ENCODE results near the gene CNGA4.
"Not testable (repeated sequence)": the region's sequence is repeated elsewhere in the genome, so short reads cannot be mapped to it uniquely, and the experiment has no call there.

The CNGA4 gene

DNA sequence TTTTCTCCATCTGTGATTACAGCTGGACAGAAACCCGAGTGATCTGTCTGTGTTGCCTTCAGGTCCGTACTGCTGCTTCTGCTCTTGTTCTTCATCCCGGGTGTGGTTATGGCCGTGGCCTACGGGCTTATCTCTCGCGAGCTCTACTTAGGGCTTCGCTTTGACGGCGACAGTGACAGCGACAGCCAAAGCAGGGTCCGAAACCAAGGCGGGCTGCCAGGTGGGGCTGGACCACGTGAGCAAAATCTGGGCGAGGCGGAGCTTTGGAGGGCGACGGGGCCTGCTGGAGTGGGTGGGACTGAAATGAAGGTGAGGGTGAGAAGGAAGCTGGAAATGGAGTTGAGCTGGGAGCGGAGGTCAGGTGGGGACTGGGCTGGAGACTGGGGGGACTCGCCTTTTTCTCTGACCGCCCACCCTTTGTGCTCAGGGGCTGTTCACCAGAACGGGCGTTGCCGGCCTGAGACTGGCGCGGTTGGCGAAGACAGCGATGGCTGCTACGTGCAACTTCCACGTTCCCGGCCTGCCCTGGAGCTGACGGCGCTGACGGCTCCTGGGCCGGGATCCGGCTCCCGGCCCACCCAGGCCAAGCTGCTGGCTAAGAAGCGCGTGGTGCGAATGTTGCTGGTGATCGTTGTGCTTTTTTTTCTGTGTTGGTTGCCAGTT lies 31.8 kb downstream of the CNGA4 start:
- H3K4me2 ChIP-seq (ENCODE audit: low read depth, low read length, poor library complexity, severe bottlenecking): no peak overlapping the region
- no peaks in the 10 kb centered on the region for H3K4me1 ChIP-seq (ENCODE audit: insufficient read depth, low read length, poor library complexity, severe bottlenecking)
- H3K79me2 ChIP-seq (ENCODE audit: insufficient read depth, low read length): no peaks in the 10 kb centered on the region
- no peaks in the 10 kb centered on the region for H3K27me3 ChIP-seq (ENCODE audit: insufficient read depth, low read length, poor library complexity, severe bottlenecking)
- no peak overlapping the region for H3K4me3 ChIP-seq (ENCODE audit: low read length, poor library complexity, severe bottlenecking)
- no peaks in the 10 kb centered on the region for H3K36me3 ChIP-seq (ENCODE audit: insufficient read depth, low read length)
- H4K20me1 ChIP-seq (ENCODE audit: insufficient read depth, low read length, poor library complexity, severe bottlenecking): no peaks in the 10 kb centered on the region
- no peaks in the 10 kb centered on the region for H3F3A ChIP-seq (ENCODE audit: low read depth)
- no peak overlapping the region for H2AFZ ChIP-seq (ENCODE audit: low read length)
- no peak overlapping the region for H3K9ac ChIP-seq (ENCODE audit: low read depth, low read length, poor library complexity, severe bottlenecking)
- H3K9me3 ChIP-seq (ENCODE audit: insufficient read depth, low read depth, low read length): no peaks in the 10 kb centered on the region
- no peak for TF ChIP-seq EZH2phosphoT487 (IDR thresholded peaks at IDR 0.05; ENCODE audit: borderline replicate concordance)
- TF ChIP-seq, protein P1, sequence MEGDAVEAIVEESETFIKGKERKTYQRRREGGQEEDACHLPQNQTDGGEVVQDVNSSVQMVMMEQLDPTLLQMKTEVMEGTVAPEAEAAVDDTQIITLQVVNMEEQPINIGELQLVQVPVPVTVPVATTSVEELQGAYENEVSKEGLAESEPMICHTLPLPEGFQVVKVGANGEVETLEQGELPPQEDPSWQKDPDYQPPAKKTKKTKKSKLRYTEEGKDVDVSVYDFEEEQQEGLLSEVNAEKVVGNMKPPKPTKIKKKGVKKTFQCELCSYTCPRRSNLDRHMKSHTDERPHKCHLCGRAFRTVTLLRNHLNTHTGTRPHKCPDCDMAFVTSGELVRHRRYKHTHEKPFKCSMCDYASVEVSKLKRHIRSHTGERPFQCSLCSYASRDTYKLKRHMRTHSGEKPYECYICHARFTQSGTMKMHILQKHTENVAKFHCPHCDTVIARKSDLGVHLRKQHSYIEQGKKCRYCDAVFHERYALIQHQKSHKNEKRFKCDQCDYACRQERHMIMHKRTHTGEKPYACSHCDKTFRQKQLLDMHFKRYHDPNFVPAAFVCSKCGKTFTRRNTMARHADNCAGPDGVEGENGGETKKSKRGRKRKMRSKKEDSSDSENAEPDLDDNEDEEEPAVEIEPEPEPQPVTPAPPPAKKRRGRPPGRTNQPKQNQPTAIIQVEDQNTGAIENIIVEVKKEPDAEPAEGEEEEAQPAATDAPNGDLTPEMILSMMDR (conservative IDR thresholded peaks at IDR 0.05; ENCODE audit: low read length): no peak
- no peaks in the 10 kb centered on the region for H3K9me2 ChIP-seq (replicated peaks; ENCODE audit: low read depth, low read length)

DNA sequence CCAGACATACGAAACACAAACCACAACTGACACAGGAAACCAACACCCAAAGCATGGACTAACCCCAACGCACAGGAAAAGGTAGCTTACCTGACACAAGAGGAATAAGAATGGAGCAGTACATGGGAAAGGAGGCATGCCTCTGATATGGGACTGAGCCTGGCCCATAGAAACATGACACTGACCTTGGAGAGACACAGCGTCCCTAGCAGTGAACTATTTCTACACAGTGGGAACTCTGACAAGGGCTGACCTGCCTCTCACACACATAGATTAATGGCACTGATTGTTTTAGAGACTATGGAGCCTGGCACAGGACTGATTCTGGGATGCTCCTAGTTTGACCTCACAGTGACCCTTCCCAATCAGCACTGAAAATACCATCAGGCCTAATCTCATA lies 32.7 kb downstream of the CNGA4 start:
- Histone ChIP-seq H3K4me1 (ENCODE audit: insufficient read depth, low read length, poor library complexity, severe bottlenecking) (no peaks in the 10 kb centered on the region), H3K36me3 (ENCODE audit: insufficient read depth, low read length) (no peaks in the 10 kb centered on the region), H3K9me3 (ENCODE audit: insufficient read depth, low read depth, low read length) (no peaks in the 10 kb centered on the region), H3K9me2 (replicated peaks; ENCODE audit: low read depth, low read length) (no peaks in the 10 kb centered on the region), H3K9ac (ENCODE audit: low read depth, low read length, poor library complexity, severe bottlenecking) (no peak overlapping the region), H3F3A (ENCODE audit: low read depth) (no peaks in the 10 kb centered on the region), H4K20me1 (ENCODE audit: insufficient read depth, low read length, poor library complexity, severe bottlenecking) (no peaks in the 10 kb centered on the region), H3K4me3 (ENCODE audit: low read length, poor library complexity, severe bottlenecking) (no peak overlapping the region), H3K79me2 (ENCODE audit: insufficient read depth, low read length) (no peaks in the 10 kb centered on the region), H2AFZ (ENCODE audit: low read length) (no peak overlapping the region), H3K4me2 (ENCODE audit: low read depth, low read length, poor library complexity, severe bottlenecking) (no peak overlapping the region), H3K27me3 (ENCODE audit: insufficient read depth, low read length, poor library complexity, severe bottlenecking) (no peaks in the 10 kb centered on the region)
- TF ChIP-seq, protein P1 (conservative IDR thresholded peaks at IDR 0.05; ENCODE audit: low read length): no peak
- TF ChIP-seq EZH2phosphoT487 (IDR thresholded peaks at IDR 0.05; ENCODE audit: borderline replicate concordance): no peak

DNA sequence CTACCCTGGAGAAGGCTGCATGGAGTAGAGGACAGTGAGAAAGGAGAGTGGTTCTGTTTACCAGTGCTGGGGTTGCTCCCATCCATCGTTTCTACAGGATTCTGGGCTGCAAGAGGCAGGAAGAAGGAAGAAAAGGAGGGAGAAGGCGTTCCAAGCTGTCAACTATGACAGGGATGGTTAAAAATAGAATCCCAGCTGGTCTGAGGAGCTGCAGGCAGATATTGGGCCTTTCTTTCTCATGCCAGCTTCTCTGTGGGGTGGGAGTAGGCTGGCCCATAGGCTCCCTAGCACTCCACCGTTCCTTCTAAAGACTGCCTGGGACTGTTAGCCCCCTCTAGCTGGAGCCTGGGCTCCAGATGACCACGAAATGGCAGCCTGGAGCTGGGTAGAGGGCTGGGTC lies 34.3 kb downstream of the CNGA4 start:
- Histone ChIP-seq H3K9me3 (ENCODE audit: insufficient read depth, low read depth, low read length) (no peaks in the 10 kb centered on the region), H2AFZ (ENCODE audit: low read length) (peak overlapping the region; percentile 45; the same call in 1 of the 2 replicates), H3F3A (ENCODE audit: low read depth) (no peaks in the 10 kb centered on the region), H3K9ac (ENCODE audit: low read depth, low read length, poor library complexity, severe bottlenecking) (no peak overlapping the region), H3K36me3 (ENCODE audit: insufficient read depth, low read length) (no peaks in the 10 kb centered on the region), H3K27me3 (ENCODE audit: insufficient read depth, low read length, poor library complexity, severe bottlenecking) (no peaks in the 10 kb centered on the region), H3K4me1 (ENCODE audit: insufficient read depth, low read length, poor library complexity, severe bottlenecking) (no peaks in the 10 kb centered on the region), H3K4me2 (ENCODE audit: low read depth, low read length, poor library complexity, severe bottlenecking) (no peak overlapping the region), H3K4me3 (ENCODE audit: low read length, poor library complexity, severe bottlenecking) (no peak overlapping the region), H3K79me2 (ENCODE audit: insufficient read depth, low read length) (no peaks in the 10 kb centered on the region), H3K9me2 (replicated peaks; ENCODE audit: low read depth, low read length) (no peaks in the 10 kb centered on the region), H4K20me1 (ENCODE audit: insufficient read depth, low read length, poor library complexity, severe bottlenecking) (no peaks in the 10 kb centered on the region)
- no peak for TF ChIP-seq EZH2phosphoT487 (IDR thresholded peaks at IDR 0.05; ENCODE audit: borderline replicate concordance)
- TF ChIP-seq, protein P1 (conservative IDR thresholded peaks at IDR 0.05; ENCODE audit: low read length): no peak

DNA sequence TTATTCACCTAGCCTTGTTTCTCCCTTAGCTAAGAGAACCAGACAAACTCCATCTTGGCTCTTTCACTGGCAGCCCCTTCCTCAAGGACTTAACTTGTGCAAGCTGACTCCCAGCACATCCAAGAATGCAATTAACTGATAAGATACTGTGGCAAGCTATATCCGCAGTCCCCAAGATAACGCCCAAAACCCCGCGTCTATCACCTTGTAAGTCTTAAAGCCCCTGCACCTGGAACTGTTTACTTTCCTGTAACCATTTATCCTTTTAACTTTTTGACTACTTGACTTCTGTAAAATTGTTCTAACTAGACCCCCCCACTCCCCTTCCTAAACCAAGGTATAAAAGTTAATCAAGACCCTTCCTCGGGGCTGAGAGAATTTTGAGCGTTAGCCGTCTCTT lies 41.9 kb downstream of the CNGA4 start:
- H3K27me3 ChIP-seq (ENCODE audit: insufficient read depth, low read length, poor library complexity, severe bottlenecking); H2AFZ ChIP-seq (ENCODE audit: low read length); H3K79me2 ChIP-seq (ENCODE audit: insufficient read depth, low read length); H3K9me3 ChIP-seq (ENCODE audit: insufficient read depth, low read depth, low read length); H3K9ac ChIP-seq (ENCODE audit: low read depth, low read length, poor library complexity, severe bottlenecking); H3K4me1 ChIP-seq (ENCODE audit: insufficient read depth, low read length, poor library complexity, severe bottlenecking); H3K36me3 ChIP-seq (ENCODE audit: insufficient read depth, low read length); H3K9me2 ChIP-seq (replicated peaks; ENCODE audit: low read depth, low read length); H4K20me1 ChIP-seq (ENCODE audit: insufficient read depth, low read length, poor library complexity, severe bottlenecking); H3K4me2 ChIP-seq (ENCODE audit: low read depth, low read length, poor library complexity, severe bottlenecking); H3F3A ChIP-seq (ENCODE audit: low read depth); H3K4me3 ChIP-seq (ENCODE audit: low read length, poor library complexity, severe bottlenecking): not testable (repeated sequence)
